CD14-positive monocyte (primary cell): ENCODE measurements around the gene RANBP3L. TPM values are rescaled to one million over a fixed set of nuclear protein-coding genes. Genes with fewer than 3 reads are reported as not detected.

Experiments used
- DNase-seq, 3 donors: peaks; one replicate each; pipeline ENCODE4 v3.0.0-alpha.2; 2011 to 2022
- H2AFZ ChIP-seq: 2 replicates; pipeline ENCODE4 v1.6.0; 2012; ENCODE audit warnings: mild to moderate bottlenecking, low read depth, low read length, inconsistent platforms; ENCODE audit not compliant: insufficient read depth, poor library complexity, severe bottlenecking
- H3K27ac ChIP-seq, 2 donors: 1 replicate in 1 of 2; 2 replicates in 1 of 2; pipeline ENCODE4 v1.5.1; 2012 to 2013; ENCODE audit warnings: low read length in 2 of 2, control low read depth in 1 of 2, inconsistent platforms in 1 of 2, low read depth in 1 of 2, mild to moderate bottlenecking in 1 of 2
- H3K27me3 ChIP-seq, 2 donors: one replicate each; pipeline versions ENCODE4 v1.6.0 to v1.6.1; 2011 to 2013; ENCODE audit warnings: low read length in 2 of 2; ENCODE audit not compliant: control insufficient read depth in 2 of 2, insufficient read depth in 2 of 2
- H3K36me3 ChIP-seq, 2 donors: replicated peaks in 1 of 2; 1 replicate in 1 of 2; 2 replicates in 1 of 2; pipeline versions ENCODE4 v1.5.1 to v1.6.1; 2012 to 2013; ENCODE audit warnings: low read length in 2 of 2, control low read depth in 1 of 2, inconsistent platforms in 1 of 2, mild to moderate bottlenecking in 1 of 2; ENCODE audit not compliant: insufficient read depth in 2 of 2, control insufficient read depth in 1 of 2
- H3K4me1 ChIP-seq, 2 donors: 1 replicate in 1 of 2; 2 replicates in 1 of 2; pipeline versions ENCODE4 v1.5.1 to v1.6.1; 2012 to 2013; ENCODE audit warnings: low read length in 2 of 2, control low read depth in 1 of 2, inconsistent platforms in 1 of 2, mild to moderate bottlenecking in 1 of 2, moderate library complexity in 1 of 2; ENCODE audit not compliant: insufficient read depth in 2 of 2, control insufficient read depth in 1 of 2
- H3K4me2 ChIP-seq: replicated peaks from 2 replicates; pipeline ENCODE3; 2012; ENCODE audit warnings: low read length, moderate library complexity, mild to moderate bottlenecking; ENCODE audit not compliant: poor library complexity, severe bottlenecking; ENCODE audit errors: extremely low read depth
- H3K4me3 ChIP-seq, 3 experiments: fragments of 200-600 bp in 1 of 3; sonication (generic) in 1 of 3; replicated peaks in 1 of 3; 1 replicate in 2 of 3; 2 replicates in 1 of 3; pipeline ENCODE4 v1.5.1; 2011 to 2013; ENCODE audit warnings: low read length in 3 of 3, mild to moderate bottlenecking in 3 of 3, control low read depth in 2 of 3, low read depth in 2 of 3, inconsistent platforms in 1 of 3, moderate library complexity in 1 of 3
- H3K79me2 ChIP-seq: 2 replicates; pipeline ENCODE4 v1.6.0; 2012; ENCODE audit warnings: mild to moderate bottlenecking, control low read depth, inconsistent platforms, low read length, moderate library complexity; ENCODE audit not compliant: insufficient read depth
- H3K9ac ChIP-seq: 2 replicates; pipeline ENCODE4 v1.6.0; 2017; ENCODE audit warnings: low read length, mild to moderate bottlenecking; ENCODE audit not compliant: insufficient read depth, poor library complexity, severe bottlenecking
- H3K9me3 ChIP-seq, 2 donors: replicated peaks in 1 of 2; 1 replicate in 1 of 2; 2 replicates in 1 of 2; pipeline versions ENCODE4 v1.5.1 to v1.6.1; 2012 to 2013; ENCODE audit warnings: low read length in 2 of 2, control low read depth in 1 of 2; ENCODE audit not compliant: control insufficient read depth in 1 of 2, insufficient read depth in 1 of 2
- H4K20me1 ChIP-seq: 2 replicates; pipeline ENCODE4 v1.6.0; 2012; ENCODE audit warnings: mild to moderate bottlenecking, low read length, control low read depth, moderate library complexity; ENCODE audit not compliant: insufficient read depth
- H3K27ac Mint-ChIP-seq, 7 donors: one replicate each; pipeline ENCODE4 v1.8.0; 2020; ENCODE audit warnings: mild to moderate bottlenecking in 7 of 7, mixed read lengths in 7 of 7, moderate library complexity in 6 of 7, inconsistent platforms in 2 of 7
- H3K27me3 Mint-ChIP-seq, 3 donors: one replicate each; pipeline ENCODE4 v1.8.0; 2021 to 2022; ENCODE audit warnings: low read depth in 3 of 3, mild to moderate bottlenecking in 3 of 3, mixed read lengths in 3 of 3, moderate library complexity in 3 of 3, inconsistent platforms in 1 of 3
- H3K36me3 Mint-ChIP-seq, 2 donors: one replicate each; pipeline ENCODE4 v1.8.0; 2020; ENCODE audit warnings: mixed read lengths in 2 of 2, inconsistent platforms in 1 of 2, mild to moderate bottlenecking in 1 of 2
- H3K4me1 Mint-ChIP-seq: one replicate; pipeline ENCODE4 v1.8.0; 2020; ENCODE audit warnings: mild to moderate bottlenecking, mixed read lengths
- H3K4me3 Mint-ChIP-seq, 2 donors: one replicate each; pipeline ENCODE4 v1.8.0; 2020; ENCODE audit warnings: mild to moderate bottlenecking in 2 of 2, mixed read lengths in 2 of 2, moderate library complexity in 1 of 2
- H3K9me3 Mint-ChIP-seq, 7 donors: one replicate each; pipeline ENCODE4 v1.8.0; 2020 to 2022; ENCODE audit warnings: mixed read lengths in 7 of 7, mild to moderate bottlenecking in 6 of 7, moderate library complexity in 6 of 7, inconsistent platforms in 2 of 7
- WGBS: methylation state at CpG from one replicate; pipeline ENCODE4 v1.1.5; 2013; ENCODE audit warnings: missing lambda C conversion rate; ENCODE audit not compliant: insufficient coverage; 5-methylcytosine and 5-hydroxymethylcytosine counted together
- intact Hi-C, 2 donors: fragments of 100-400 bp; cut with micrococcal nuclease; formaldehyde crosslinking; loops; one replicate each; pipeline versions ENCODE4 v1.15.0 to v1.15.1; 2023
- polyA minus RNA-seq: library from RNA; depleted of rRNA, polyadenylated mRNA; stranded (reverse); fragments of >200 nt; gene quantifications from 2 replicates; pipeline ENCODE4 v1.2.3, GENCODE V29; 2012
- polyA plus RNA-seq, 3 donors: library from polyadenylated mRNA; depleted of rRNA in 1 of 3; unstranded in 2 of 3; stranded (reverse) in 1 of 3; fragments of 300-500 nt in 2 of 3; fragments of >200 nt in 1 of 3; fragmentation: Illumina TruSeq in 2 of 3; gene quantifications; 1 replicate in 2 of 3; 2 replicates in 1 of 3; pipeline ENCODE4 v1.2.3, GENCODE V29; 2012 to 2021
- total RNA-seq, 12 experiments: library from RNA in 1 of 12; stranded (reverse) in 1 of 12; fragments of 120-200 nt in 1 of 12; gene quantifications; one replicate each; pipeline ENCODE4 v1.2.4 and lab custom pipeline; 2013 to 2026; ENCODE audit warnings: mixed read lengths in 6 of 12, inconsistent platforms in 1 of 12
- TF ChIP-seq, protein P1 (sequence below): fragments of 200-600 bp; IDR thresholded peaks from one replicate; pipeline ENCODE4 v1.8.0; 2022; ENCODE audit warnings: antibody characterized with exemption, mild to moderate bottlenecking

RANBP3L gene, protein sequence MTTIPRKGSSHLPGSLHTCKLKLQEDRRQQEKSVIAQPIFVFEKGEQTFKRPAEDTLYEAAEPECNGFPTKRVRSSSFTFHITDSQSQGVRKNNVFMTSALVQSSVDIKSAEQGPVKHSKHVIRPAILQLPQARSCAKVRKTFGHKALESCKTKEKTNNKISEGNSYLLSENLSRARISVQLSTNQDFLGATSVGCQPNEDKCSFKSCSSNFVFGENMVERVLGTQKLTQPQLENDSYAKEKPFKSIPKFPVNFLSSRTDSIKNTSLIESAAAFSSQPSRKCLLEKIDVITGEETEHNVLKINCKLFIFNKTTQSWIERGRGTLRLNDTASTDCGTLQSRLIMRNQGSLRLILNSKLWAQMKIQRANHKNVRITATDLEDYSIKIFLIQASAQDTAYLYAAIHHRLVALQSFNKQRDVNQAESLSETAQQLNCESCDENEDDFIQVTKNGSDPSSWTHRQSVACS
- not detected for total RNA-seq (2013)
- polyA plus RNA-seq = not detected
- not detected in 2 replicates for polyA minus RNA-seq
- total RNA-seq (lab: John Stamatoyannopoulos, UW) = 0.05 to 10.2 (median 2.8) reads per million in 11 experiments

DNA sequence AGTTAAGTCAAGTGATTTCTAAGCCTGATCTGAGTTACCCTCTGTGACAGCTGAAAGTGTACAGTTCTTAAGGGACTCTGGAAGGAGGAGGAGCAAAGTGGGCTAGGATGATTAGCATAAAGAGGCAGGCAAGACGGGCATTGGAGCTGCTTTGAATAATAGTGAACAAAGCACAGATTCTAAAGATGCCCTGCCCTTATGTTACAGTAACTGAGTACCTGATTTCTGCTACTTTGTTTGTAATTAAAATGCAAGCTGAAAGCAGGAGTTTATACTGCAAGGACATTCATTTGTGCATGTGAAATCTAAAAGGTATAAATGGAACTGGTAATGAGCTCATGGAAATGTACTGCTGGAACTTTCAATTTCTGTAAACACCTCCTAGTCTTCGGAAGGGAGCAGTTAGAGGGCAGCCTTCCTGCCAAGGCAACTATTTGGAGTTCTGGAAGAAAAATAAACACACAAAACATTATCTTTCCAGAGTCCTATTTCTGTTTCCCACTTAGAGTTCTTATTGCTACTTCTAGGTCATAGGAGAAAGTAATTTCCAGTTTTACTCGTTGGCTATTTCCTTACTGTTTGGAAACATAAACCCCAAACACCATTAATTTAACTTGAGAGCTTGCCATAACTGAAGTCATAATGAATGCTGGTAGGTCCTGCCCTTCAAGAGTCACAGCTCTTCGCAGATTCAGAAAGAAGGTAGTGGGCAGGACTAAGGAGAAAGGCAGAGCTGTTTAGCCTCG lies at the start of gene RANBP3L:
Gene RANBP3L, minus strand, starts transcription at position 45 of the 746 bp plus-strand sequence. CDS start 486 bp downstream, outside the sequence.
- DNase-seq = no peak
- Mint-ChIP-seq H3K27me3 (no peaks in the 10 kb centered on the region), H3K9me3 (no peaks in the 10 kb centered on the region), H3K36me3 (no peaks in the 10 kb centered on the region), H3K27ac (no peak within 1 kb of the TSS), H3K4me1 (peaks cover 13% of the 10 kb centered on the region), H3K4me3 (peak within 1 kb of the TSS; percentile 0 to 42)
- Histone ChIP-seq H3K9me3 (no peaks in the 10 kb centered on the region), H3K27ac (no peak within 1 kb of the TSS), H3K36me3 (no peaks in the 10 kb centered on the region), H4K20me1 (no peaks in the 10 kb centered on the region), H3K27me3 (no peaks in the 10 kb centered on the region), H3K4me2 (peak within 1 kb of the TSS; percentile 34), H3K4me3 (peak within 1 kb of the TSS in 1 of 3 experiments; percentile 13), H2AFZ (no peak within 1 kb of the TSS), H3K4me1 (no peaks in the 10 kb centered on the region), H3K9ac (no peak within 1 kb of the TSS), H3K79me2 (no peaks in the 10 kb centered on the region)
- TF ChIP-seq, protein P1, sequence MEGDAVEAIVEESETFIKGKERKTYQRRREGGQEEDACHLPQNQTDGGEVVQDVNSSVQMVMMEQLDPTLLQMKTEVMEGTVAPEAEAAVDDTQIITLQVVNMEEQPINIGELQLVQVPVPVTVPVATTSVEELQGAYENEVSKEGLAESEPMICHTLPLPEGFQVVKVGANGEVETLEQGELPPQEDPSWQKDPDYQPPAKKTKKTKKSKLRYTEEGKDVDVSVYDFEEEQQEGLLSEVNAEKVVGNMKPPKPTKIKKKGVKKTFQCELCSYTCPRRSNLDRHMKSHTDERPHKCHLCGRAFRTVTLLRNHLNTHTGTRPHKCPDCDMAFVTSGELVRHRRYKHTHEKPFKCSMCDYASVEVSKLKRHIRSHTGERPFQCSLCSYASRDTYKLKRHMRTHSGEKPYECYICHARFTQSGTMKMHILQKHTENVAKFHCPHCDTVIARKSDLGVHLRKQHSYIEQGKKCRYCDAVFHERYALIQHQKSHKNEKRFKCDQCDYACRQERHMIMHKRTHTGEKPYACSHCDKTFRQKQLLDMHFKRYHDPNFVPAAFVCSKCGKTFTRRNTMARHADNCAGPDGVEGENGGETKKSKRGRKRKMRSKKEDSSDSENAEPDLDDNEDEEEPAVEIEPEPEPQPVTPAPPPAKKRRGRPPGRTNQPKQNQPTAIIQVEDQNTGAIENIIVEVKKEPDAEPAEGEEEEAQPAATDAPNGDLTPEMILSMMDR = no peak
- WGBS = 50% methylated on average over 2 of the region's 5 CpGs
- intact Hi-C loops = no loop called here

DNA sequence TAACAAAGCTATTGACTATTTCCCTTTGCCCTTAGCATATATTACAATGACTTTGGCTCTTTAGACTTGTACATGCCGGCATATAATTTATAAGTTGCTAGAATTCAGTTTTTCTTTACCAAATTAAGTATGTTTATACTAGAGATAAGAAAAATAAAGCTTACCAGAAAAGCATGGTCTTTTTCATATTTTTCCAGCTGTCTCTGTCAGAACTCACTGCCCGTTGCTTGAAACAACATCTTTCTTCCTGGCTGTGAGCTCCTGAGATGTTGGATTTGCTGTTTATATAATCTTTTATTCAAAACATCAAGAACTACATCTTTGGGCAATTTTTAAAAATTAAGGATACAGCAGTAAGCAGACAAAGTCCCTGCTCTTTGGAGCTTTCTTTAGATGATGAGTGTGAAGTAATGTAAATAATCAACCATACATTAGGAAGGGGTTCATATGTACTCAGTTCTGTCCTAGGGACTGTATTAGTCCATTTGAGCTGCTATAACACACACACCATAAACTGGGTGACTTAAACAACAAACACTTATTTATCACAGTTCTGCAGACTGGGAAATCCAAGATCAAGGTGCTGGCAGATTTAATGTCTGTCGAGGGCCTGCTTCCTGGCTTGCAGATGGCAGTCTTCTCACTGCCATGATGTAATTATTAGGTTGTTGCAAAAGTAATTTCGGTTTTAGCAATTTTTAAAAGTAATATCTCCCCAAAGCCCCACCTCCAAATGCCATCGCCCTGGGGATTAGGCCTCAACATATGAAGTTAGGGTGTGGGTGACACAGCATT lies 45.4 kb upstream of the RANBP3L start:
- H3K4me1 ChIP-seq = no peaks in the 10 kb centered on the region
- H3K4me2 ChIP-seq = no peak overlapping the region
- no peak overlapping the region for H3K27ac Mint-ChIP-seq
- no peaks in the 10 kb centered on the region for H3K9me3 ChIP-seq
- no peaks in the 10 kb centered on the region for H3K79me2 ChIP-seq
- no peaks in the 10 kb centered on the region for H3K4me1 Mint-ChIP-seq
- H3K36me3 Mint-ChIP-seq = no peaks in the 10 kb centered on the region
- TF ChIP-seq, protein P1 = no peak
- H3K9ac ChIP-seq = no peak overlapping the region
- H3K4me3 ChIP-seq = no peak overlapping the region
- intact Hi-C loops = no loop called here
- H3K36me3 ChIP-seq = no peaks in the 10 kb centered on the region
- no CpG with 5 or more reads among the region's 5 CpGs for WGBS
- H3K9me3 Mint-ChIP-seq = peaks cover 0 to 10% (median 2%) of the 10 kb centered on the region in 7 donors
- no peak for DNase-seq
- no peak overlapping the region for H3K4me3 Mint-ChIP-seq
- H3K27me3 ChIP-seq = no peaks in the 10 kb centered on the region
- no peaks in the 10 kb centered on the region for H3K27me3 Mint-ChIP-seq
- no peak overlapping the region for H2AFZ ChIP-seq
- no peak overlapping the region for H3K27ac ChIP-seq
- no peaks in the 10 kb centered on the region for H4K20me1 ChIP-seq
